Hematopoietic multipotent progenitor cell treated with erythropoietin and hydrocortisone succinate and interleukin-3 and kit ligand, for 8 days (in vitro differentiated cells): ENCODE data around the gene UBE2J2.
A peak's percentile ranks its signal among the peaks of the same experiment; 100 is the strongest.

Experiments
- DNase-seq: peaks from one replicate; pipeline ENCODE4 v3.0.0-alpha.2; 2015

Gene UBE2J2

GRCh38 chr1:1295154-1295923 lies 21.7 kb upstream of the UBE2J2 start:
- no peak for DNase-seq

GRCh38 chr1:1294250-1294890 lies 20.7 kb upstream of the UBE2J2 start:
- DNase-seq, result no peak

DNA sequence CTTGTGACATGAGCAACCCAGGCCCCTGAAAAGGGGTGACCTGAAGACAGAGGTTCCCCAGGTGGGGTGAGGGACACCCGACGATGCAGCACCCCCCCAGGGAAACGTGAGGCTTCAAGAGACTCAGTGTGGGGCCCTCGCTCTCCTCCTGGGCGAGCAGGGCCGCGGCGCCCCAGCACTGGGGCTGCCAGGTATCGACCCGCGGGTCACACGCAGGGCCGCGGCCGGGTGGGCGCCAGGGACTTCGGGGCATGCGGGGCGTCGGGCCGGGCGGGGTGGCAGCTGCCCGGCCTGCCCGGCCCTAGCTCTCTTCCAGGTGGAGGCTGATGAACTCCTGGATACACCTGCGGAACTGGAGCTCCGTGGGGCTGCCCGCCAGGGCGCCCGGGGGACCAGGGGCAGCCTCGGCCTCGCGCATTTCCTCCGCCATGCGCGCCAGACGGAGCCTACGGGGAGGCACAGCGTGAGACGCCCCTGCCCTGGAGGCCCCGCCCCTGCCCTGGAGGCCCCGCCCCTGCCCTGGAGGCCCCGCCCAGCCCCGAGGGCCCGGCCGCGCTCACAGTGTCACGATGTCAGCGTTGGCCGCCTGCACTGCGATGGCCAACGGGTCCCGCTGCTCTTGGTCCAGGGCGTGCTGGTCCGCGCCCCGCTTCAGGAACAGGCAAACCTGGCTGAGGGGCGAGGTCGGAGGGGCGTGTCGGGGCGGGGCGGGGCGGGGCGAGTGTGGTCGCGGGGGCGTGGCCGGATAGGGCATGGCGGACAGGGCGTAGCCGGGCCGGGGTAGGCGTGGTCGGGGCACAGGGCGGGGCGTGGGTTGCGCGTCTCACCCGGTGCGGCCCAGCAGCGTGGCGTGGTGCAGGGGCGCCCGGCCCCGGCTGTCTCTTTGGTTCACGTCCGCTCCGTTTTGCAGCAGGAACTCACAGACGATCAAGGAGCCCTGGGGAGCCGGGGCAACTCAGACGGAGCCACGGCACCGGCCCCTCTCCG lies 19.9 kb upstream of the UBE2J2 start:
- no peak for DNase-seq

DNA sequence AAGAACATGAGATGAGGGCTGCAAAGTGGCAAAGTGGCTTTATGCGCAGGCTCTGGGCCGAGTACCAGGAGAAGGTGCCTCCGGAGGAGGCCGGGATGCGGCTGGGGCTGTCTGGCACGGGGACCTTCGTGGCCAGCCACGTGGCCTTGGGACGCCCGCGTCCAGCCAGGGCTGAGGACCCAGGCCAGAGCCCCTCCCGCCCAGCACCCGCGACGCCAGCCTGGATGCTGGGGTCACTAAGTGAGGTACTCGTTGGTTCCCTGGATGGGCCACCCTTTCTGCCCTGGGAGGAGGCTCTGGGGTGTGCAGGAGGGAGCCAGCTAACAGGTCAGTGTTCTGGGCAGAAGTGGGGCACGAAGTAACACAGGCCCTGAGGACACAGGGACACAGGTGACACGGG lies 19.2 kb upstream of the UBE2J2 start:
- DNase-seq, result no peak

- no peak for DNase-seq
These were observed 18.8 kb upstream of the UBE2J2 start for GRCh38 chr1:1292442-1292779.

DNA sequence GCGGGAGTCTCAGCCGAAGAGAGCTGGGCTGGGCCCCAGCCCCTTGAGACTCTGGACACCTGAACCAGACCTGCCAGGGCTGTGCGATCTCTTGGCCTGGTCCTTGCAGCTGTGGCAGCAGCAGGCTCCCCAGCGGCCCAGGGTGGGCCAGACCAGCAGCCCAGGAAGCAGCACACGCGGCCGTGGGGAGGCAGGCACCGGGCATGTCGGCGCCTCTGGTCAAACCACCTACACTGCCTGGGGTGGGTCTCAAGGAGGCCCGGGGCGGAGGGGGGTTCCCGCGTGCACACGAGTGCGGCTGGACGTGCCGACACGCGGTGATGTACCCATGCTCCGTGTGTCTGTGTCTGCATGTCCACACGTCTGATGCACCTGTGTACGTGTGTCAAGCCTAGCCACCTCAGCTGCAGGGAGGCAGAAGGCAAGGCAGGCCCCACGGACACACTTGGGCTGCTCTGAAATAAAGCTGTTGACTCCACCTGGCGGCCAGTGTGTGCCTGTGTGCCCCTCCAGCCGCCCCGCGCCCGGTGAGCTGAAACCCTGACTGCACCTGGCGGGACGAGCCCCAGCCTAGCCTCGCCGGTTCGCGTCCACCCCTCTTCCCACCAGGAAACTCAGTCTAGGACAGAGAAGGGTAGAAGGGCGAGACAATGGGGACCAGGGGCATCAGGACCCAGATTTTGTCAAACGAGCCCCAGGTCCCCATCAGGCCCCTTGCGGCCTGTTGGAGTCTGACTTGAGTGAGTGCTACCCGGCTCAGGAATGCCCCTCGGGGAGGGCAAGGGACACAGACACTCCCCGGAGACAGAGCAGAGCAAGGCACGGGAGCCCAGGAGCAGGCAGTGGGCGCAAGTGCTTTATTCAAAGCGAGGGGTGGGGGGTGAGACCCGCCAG lies 18.1 kb upstream of the UBE2J2 start:
- DNase-seq, result peak; percentile 71

DNA sequence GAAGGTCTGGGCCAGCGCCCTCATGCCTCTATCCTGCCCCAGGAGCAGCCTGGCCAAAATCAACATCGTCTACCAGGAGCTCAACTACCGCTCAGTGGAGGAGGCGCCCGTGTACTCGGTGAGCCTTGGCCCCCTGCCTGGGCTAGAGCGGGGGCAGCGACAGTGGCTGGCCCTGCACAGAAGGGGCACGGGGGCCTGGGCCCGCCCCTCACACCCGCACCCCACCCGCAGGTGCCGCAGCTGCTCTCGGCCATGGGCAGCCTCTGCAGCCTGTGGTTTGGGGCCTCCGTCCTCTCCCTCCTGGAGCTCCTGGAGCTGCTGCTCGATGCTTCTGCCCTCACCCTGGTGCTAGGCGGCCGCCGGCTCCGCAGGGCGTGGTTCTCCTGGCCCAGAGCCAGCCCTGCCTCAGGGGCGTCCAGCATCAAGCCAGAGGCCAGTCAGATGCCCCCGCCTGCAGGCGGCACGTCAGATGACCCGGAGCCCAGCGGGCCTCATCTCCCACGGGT lies 17.4 kb upstream of the UBE2J2 start:
- no peak for DNase-seq

DNA sequence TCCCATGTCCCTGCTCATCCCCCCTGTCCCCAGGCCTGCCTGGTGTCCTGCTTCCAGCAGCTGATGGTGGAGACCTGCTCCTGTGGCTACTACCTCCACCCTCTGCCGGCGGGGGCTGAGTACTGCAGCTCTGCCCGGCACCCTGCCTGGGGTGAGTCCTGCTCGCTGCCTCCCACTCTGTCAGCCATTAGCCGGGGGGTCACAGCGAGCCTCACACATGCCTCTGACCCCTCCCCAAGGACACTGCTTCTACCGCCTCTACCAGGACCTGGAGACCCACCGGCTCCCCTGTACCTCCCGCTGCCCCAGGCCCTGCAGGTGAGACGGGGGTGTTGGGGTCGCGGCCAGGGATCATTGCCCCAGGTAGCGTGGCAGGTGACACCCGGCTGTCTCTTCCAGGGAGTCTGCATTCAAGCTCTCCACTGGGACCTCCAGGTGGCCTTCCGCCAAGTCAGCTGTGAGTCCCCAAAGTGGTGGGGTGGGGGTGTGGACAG lies 16.6 kb upstream of the UBE2J2 start:
- peak; percentile 61 for DNase-seq

GRCh38 chr1:1287288-1288110 lies 13.8 kb upstream of the UBE2J2 start:
- DNase-seq, result no peak

DNA sequence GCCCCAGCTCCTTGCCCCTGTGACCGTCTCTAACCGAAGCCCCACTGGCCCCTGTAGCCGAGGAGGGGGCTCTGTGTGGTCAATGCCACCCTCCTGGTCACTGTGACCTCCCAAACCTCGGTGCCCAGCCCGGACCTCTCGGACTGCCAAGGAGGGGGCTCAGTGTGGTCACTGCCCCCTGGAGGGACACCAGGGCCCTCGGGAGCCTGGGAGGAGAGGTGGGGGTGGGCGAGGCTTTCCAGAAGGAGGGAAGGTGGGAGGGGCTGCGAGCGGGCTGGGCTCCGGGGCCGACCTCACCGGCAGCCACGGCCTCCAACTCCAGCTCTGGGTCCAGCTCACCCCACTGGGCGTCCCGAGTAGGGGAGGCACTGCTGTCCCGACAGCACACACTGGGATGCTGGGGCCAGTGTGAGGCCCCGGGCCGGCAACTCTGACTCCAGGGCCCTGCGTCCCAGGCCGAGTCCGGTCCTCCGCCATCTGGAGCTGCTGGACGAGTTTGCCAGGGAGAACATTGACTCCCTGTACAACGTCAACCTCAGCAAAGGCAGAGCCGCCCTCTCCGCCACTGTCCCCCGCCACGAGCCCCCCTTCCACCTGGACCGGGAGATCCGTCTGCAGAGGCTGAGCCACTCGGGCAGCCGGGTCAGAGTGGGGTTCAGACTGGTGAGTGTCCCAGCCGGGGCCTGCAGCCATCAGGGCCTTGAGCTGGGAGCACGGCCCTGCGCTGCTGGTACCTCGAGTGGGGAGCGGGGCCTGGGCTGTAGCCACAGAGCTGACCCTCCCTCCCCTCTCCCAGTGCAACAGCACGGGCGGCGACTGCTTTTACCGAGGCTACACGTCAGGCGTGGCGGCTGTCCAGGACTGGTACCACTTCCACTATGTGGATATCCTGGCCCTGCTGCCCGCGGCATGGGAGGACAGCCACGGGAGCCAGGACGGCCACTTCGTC lies 12.9 kb upstream of the UBE2J2 start:
- no peak for DNase-seq

DNA sequence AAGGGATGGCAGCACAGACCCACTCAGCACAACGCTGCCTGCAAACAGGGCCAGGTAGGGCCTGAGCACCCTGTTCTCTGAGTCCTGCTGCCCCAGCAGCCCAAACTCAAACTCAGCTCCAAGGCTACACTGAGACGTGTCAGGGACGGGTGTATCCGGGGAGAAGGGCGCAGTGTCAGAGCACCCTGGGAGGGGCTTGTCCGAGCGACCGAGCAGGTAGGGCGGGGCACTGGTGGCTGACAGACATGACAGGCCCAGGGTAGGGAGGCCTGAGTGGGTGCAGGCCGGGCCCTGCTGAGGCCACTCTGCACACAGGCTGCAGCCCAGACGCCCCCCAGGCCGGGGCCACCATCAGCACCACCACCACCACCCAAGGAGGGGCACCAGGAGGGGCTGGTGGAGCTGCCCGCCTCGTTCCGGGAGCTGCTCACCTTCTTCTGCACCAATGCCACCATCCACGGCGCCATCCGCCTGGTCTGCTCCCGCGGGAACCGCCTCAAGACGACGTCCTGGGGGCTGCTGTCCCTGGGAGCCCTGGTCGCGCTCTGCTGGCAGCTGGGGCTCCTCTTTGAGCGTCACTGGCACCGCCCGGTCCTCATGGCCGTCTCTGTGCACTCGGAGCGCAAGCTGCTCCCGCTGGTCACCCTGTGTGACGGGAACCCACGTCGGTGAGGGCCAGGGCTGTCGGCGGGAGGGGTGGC lies 12.1 kb upstream of the UBE2J2 start:
- DNase-seq, result no peak

- no peak for DNase-seq
These were observed 11.5 kb upstream of the UBE2J2 start for GRCh38 chr1:1285102-1285571.

DNA sequence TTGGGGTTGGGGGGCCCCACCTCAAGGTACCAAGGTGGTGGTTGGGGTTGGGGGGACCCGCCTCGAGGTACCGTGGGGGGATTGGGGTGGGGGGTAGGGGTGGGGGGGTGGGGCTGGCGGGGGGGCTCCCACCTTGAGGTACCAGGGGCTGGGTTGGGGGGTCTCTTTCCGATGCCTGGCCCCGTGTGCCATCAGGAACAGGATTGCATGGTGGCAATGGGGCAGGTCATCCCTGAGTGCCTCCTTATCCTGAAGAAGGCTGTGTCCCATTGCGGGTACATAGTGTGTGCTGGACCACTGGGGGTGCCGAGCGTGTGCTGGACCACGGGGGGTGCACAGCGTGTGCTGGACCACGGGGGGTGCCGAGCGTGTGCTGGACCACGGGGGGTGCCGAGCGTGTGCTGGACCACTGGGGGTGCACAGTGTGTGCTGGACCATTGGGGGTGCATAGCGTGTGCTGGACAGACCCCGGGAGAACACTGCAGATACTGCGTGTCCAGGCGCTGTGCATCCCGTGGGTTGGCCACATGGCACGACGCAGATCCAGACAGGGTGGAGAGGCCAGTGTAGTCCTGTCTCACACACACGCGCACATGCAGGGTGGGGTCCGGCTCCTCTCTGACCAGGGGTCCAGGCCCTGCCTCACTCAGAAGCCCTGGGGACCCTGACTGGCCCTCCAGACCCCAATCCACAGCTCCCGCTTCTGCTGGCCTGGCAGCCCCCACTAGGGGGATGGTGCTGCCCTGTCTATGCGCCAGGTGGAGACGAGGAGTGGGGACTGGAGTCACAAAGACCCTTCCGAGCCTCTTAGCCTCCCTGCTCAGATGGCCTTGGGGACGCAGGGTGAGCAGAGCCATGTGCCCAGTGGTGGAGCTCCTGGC lies 10.8 kb upstream of the UBE2J2 start:
- DNase-seq, result no peak

- no peak for DNase-seq
These were observed 10.2 kb upstream of the UBE2J2 start for GRCh38 chr1:1283821-1284220.

GRCh38 chr1:1282998-1283397 lies 9.3 kb upstream of the UBE2J2 start:
- no peak for DNase-seq

- no peak for DNase-seq
These were observed 8.1 kb upstream of the UBE2J2 start for GRCh38 chr1:1281533-1282321.

- DNase-seq, result no peak
These were observed 7.3 kb upstream of the UBE2J2 start for GRCh38 chr1:1280782-1281481.
